Loucy (cell line): ENCODE results near the gene NTN4.
A peak's percentile ranks its signal among the peaks of the same experiment; 100 is the strongest.

Experiments
- H2AFZ ChIP-seq: fragments of 200-600 bp; sonication (generic); 2 replicates; pipeline ENCODE4 v1.6.0; 2016; ENCODE audit warnings: antibody characterized with exemption, mild to moderate bottlenecking, low read length, moderate library complexity
- H3F3A ChIP-seq: fragments of 200-600 bp; 2 replicates; pipeline ENCODE4 v1.6.0; 2016; ENCODE audit warnings: antibody characterized with exemption, low read depth, mild to moderate bottlenecking
- H3K27me3 ChIP-seq: fragments of 200-600 bp; sonication (generic); 2 replicates; pipeline ENCODE4 v1.6.1; 2014; ENCODE audit warnings: low read length, mild to moderate bottlenecking; ENCODE audit not compliant: insufficient read depth, poor library complexity, severe bottlenecking
- H3K36me3 ChIP-seq: fragments of 200-600 bp; sonication (generic); 2 replicates; pipeline ENCODE4 v1.6.1; 2016; ENCODE audit warnings: low read length; ENCODE audit not compliant: insufficient read depth
- H3K4me1 ChIP-seq: fragments of 200-600 bp; sonication (generic); 2 replicates; pipeline ENCODE4 v1.5.1; 2014; ENCODE audit warnings: low read length, mild to moderate bottlenecking; ENCODE audit not compliant: insufficient read depth, poor library complexity, severe bottlenecking
- H3K4me2 ChIP-seq: fragments of 200-600 bp; sonication (generic); 2 replicates; pipeline ENCODE4 v1.6.0; 2014; ENCODE audit warnings: antibody characterized with exemption, low read length, low read depth, mild to moderate bottlenecking; ENCODE audit not compliant: poor library complexity, severe bottlenecking
- H3K4me3 ChIP-seq: fragments of 200-600 bp; sonication (generic); 2 replicates; pipeline ENCODE4 v1.5.1; 2014; ENCODE audit warnings: low read length, mild to moderate bottlenecking, mixed read lengths; ENCODE audit not compliant: poor library complexity, severe bottlenecking
- H3K79me2 ChIP-seq: fragments of 200-600 bp; sonication (generic); 2 replicates; pipeline ENCODE4 v1.6.1; 2014; ENCODE audit warnings: low read length; ENCODE audit not compliant: insufficient read depth
- H3K9ac ChIP-seq: fragments of 200-600 bp; sonication (generic); 2 replicates; pipeline ENCODE4 v1.6.0; 2014; ENCODE audit warnings: mild to moderate bottlenecking, low read depth, low read length, moderate library complexity; ENCODE audit not compliant: poor library complexity, severe bottlenecking
- H3K9me2 ChIP-seq: fragments of 200-600 bp; sonication (generic); replicated peaks from 2 replicates; pipeline ENCODE4 v1.6.1; 2016; ENCODE audit warnings: low read depth, low read length, mixed read lengths
- H3K9me3 ChIP-seq: fragments of 200-600 bp; sonication (generic); 2 replicates; pipeline ENCODE4 v1.6.1; 2014; ENCODE audit warnings: mild to moderate bottlenecking, antibody characterized with exemption, low read length, low read depth; ENCODE audit not compliant: insufficient read depth
- H4K20me1 ChIP-seq: fragments of 200-600 bp; sonication (generic); 2 replicates; pipeline ENCODE4 v1.6.0; 2014; ENCODE audit warnings: antibody characterized with exemption, low read length, mild to moderate bottlenecking; ENCODE audit not compliant: insufficient read depth, poor library complexity, severe bottlenecking
- EZH2phosphoT487 ChIP-seq: fragments of 200-600 bp; IDR thresholded peaks from 2 replicates; pipeline ENCODE4 v1.6.1; 2018; ENCODE audit warnings: antibody characterized with exemption, mild to moderate bottlenecking, moderate library complexity, borderline replicate concordance
- TF ChIP-seq, protein P1 (sequence below): fragments of 200-600 bp; sonication (generic); conservative IDR thresholded peaks from 2 replicates; pipeline ENCODE4 v1.5.1; 2014; ENCODE audit warnings: mild to moderate bottlenecking, antibody characterized with exemption, low read length

Gene NTN4

DNA sequence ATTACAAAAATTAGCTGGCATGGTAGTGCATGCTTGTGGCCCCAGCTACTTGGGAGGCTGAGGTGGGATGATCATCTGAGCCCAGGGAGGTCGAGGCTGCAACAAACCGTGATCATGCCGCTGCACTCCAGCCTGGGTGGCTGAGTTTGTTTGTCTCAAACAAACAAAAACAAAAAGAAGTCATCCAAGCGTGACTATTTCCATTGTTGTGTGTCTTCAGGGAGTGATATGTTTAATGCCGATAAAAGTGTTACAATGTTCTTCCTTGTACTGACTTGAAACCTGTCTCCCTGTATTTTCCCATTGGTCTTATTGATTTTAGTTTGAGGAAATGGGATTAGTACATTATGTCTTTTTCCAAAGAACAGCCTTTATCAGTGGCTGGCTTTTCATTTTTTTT is 163.7 kb downstream of the NTN4 start:
- Histone ChIP-seq H3K27me3 (no peaks in the 10 kb centered on the region), H3K9me2 (no peaks in the 10 kb centered on the region), H3K4me2 (no peak overlapping the region), H3K36me3 (no peaks in the 10 kb centered on the region), H3K9ac (no peak overlapping the region), H3F3A (no peaks in the 10 kb centered on the region), H4K20me1 (no peaks in the 10 kb centered on the region), H3K4me1 (no peaks in the 10 kb centered on the region), H2AFZ (no peak overlapping the region), H3K79me2 (no peaks in the 10 kb centered on the region), H3K9me3 (no peaks in the 10 kb centered on the region), H3K4me3 (no peak overlapping the region)
- TF ChIP-seq, protein P1, sequence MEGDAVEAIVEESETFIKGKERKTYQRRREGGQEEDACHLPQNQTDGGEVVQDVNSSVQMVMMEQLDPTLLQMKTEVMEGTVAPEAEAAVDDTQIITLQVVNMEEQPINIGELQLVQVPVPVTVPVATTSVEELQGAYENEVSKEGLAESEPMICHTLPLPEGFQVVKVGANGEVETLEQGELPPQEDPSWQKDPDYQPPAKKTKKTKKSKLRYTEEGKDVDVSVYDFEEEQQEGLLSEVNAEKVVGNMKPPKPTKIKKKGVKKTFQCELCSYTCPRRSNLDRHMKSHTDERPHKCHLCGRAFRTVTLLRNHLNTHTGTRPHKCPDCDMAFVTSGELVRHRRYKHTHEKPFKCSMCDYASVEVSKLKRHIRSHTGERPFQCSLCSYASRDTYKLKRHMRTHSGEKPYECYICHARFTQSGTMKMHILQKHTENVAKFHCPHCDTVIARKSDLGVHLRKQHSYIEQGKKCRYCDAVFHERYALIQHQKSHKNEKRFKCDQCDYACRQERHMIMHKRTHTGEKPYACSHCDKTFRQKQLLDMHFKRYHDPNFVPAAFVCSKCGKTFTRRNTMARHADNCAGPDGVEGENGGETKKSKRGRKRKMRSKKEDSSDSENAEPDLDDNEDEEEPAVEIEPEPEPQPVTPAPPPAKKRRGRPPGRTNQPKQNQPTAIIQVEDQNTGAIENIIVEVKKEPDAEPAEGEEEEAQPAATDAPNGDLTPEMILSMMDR, result no peak
- no peak for TF ChIP-seq EZH2phosphoT487

DNA sequence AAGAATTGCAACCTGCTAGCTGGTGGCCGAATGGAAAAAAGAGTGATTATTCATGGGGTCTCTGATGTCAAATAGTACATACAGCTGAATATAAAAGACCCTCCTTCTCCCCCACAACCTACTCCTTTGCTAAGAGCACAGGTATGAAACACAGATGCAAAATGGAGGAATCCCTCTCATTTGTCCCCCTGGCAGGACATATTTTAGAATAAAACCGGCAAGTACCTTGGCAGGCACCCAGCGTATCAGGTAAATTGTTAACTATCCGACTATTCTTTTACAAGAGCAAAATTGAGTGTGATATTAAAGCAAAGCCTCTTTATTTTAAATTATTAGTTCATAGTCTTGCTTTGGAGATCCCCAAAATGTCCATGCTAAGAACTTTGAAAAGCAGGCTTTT is 165.6 kb downstream of the NTN4 start:
- H3K9me2 ChIP-seq, result no peaks in the 10 kb centered on the region
- H3K27me3 ChIP-seq, result no peaks in the 10 kb centered on the region
- TF ChIP-seq, protein P1, result no peak
- TF ChIP-seq EZH2phosphoT487, result no peak
- H3K9me3 ChIP-seq, result no peaks in the 10 kb centered on the region
- no peak overlapping the region for H3K4me2 ChIP-seq
- H2AFZ ChIP-seq, result no peak overlapping the region
- H3K4me3 ChIP-seq, result no peak overlapping the region
- H3K9ac ChIP-seq, result no peak overlapping the region
- H4K20me1 ChIP-seq, result no peaks in the 10 kb centered on the region
- H3K79me2 ChIP-seq, result no peaks in the 10 kb centered on the region
- no peaks in the 10 kb centered on the region for H3K4me1 ChIP-seq
- no peaks in the 10 kb centered on the region for H3K36me3 ChIP-seq
- no peaks in the 10 kb centered on the region for H3F3A ChIP-seq

DNA sequence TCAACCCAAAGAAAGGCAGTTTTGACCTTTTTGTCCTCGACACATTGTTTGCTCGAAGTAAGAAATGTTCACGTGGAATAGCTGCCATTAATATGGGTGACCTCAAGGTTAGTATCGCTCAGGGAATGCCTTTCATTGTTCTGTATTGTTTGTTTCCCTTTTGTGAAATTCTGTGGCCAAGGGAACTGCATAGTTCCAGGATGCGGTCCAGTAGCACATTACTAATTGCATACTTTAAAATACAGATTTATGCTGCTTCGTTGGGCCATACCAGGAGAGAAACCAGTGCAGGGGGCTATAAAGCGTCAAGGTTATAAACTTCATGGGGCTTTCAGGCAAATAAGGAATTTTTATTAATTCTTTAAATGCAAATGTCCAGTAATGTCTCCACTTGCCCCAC is 166.0 kb downstream of the NTN4 start:
- Histone ChIP-seq H3K36me3 (no peaks in the 10 kb centered on the region), H3F3A (no peaks in the 10 kb centered on the region), H2AFZ (no peak overlapping the region), H3K9ac (no peak overlapping the region), H3K4me2 (no peak overlapping the region), H3K79me2 (no peaks in the 10 kb centered on the region), H3K9me3 (no peaks in the 10 kb centered on the region), H3K27me3 (no peaks in the 10 kb centered on the region), H3K4me3 (no peak overlapping the region), H3K4me1 (no peaks in the 10 kb centered on the region), H4K20me1 (no peaks in the 10 kb centered on the region), H3K9me2 (no peaks in the 10 kb centered on the region)
- TF ChIP-seq EZH2phosphoT487, result no peak

DNA sequence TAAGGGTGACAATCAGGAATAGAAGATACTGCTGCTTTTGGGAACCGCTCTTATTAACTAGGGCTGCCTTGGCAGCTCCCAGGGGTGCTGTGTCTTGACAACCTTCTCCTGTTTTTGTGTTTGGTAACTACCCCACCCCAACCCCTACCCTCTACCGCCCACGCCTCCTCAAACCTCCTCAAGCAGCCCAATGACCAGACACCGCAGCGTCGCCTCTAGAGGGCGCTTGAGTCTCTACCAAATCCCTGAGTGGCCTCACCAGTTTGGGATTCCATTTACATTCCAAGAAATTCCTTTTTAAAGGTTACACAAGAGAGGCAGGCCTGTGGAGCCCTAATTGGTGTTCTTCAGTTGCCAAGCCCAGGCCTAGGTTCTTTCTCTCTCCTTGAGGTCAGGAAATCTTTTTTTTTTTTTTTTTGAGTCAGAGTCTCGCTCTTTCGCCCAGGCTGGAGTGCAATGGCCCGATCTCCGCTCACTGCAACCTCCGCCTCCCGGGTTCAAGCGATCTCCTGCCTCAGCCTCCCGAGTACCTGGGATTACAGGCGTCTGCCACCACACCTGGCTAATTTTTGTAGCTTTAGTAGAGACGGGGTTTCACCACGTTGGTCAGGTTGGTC is 166.9 kb downstream of the NTN4 start:
- no peaks in the 10 kb centered on the region for H3K36me3 ChIP-seq
- H3K27me3 ChIP-seq, result no peaks in the 10 kb centered on the region
- no peaks in the 10 kb centered on the region for H3K9me2 ChIP-seq
- H2AFZ ChIP-seq, result no peak overlapping the region
- TF ChIP-seq EZH2phosphoT487, result no peak
- TF ChIP-seq, protein P1, result peak; percentile 85
- H3K4me2 ChIP-seq, result no peak overlapping the region
- H3F3A ChIP-seq, result no peaks in the 10 kb centered on the region
- no peaks in the 10 kb centered on the region for H4K20me1 ChIP-seq
- no peak overlapping the region for H3K4me3 ChIP-seq
- no peaks in the 10 kb centered on the region for H3K4me1 ChIP-seq
- no peaks in the 10 kb centered on the region for H3K9me3 ChIP-seq
- no peaks in the 10 kb centered on the region for H3K79me2 ChIP-seq
- no peak overlapping the region for H3K9ac ChIP-seq
